ENCODE results near the gene POMGNT1.
A peak's percentile ranks its signal among the peaks of the same experiment; 100 is the strongest.

DNA sequence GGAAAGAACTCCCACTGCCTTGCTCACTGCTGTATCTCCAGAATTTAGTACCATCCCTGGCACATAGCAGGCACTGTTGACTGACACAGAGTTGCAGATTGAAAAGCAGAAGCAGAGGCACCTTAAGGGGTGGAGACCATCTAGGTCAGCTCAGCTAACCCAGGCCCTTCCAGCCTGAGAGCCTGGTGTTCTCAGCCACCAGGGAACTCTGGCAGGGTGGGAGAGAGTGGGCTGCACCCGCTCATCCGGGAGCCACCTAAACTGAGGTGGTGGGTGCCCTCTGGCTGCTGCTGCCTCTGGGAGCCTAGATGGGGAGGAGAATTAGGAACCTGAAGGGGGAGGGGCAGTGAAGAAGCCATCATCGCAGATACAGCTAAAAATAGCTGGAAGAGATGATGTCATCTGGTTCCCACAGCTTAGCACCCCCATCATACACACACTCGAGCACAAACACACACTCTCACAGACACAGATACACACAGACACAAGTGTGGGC is 24.8 kb downstream of the POMGNT1 start:
- no peak for TF ChIP-seq POLR2A (IDR thresholded peaks at IDR 0.05)
- TF ChIP-seq CTCF (IDR thresholded peaks at IDR 0.05), result peak in 1 of 4 experiments; percentile 16
- TF ChIP-seq POLR2AphosphoS5 (IDR thresholded peaks at IDR 0.05), result no peak
- no peak for TF ChIP-seq EP300 (IDR thresholded peaks at IDR 0.05)
